ENCODE data around the gene CXCL10.
"Not testable (repeated sequence)": the region's sequence is repeated elsewhere in the genome, so short reads cannot be mapped to it uniquely, and the experiment has no call there.

CXCL10 gene

GRCh38 chr4:76053730-76054129, 30.4 kb upstream of the CXCL10 start:
- Histone ChIP-seq H3K36me3 (ENCODE audit: control insufficient read depth in 1 of 2, insufficient read depth in 2 of 2, low read length in 2 of 2) (no peaks in the 10 kb centered on the region), H3K27ac (ENCODE audit: low read length) (no peak overlapping the region), H3K9me3 (ENCODE audit: control insufficient read depth in 1 of 2, low read length in 2 of 2) (no peaks in the 10 kb centered on the region), H3K4me3 (ENCODE audit: low read depth in 1 of 2, low read length in 2 of 2) (no peak overlapping the region), H3K27me3 (ENCODE audit: low read depth, low read length) (no peaks in the 10 kb centered on the region), H3K4me1 (ENCODE audit: control insufficient read depth in 1 of 2, insufficient read depth in 2 of 2, low read length in 2 of 2) (no peaks in the 10 kb centered on the region)

- H3K36me3 ChIP-seq (ENCODE audit: control insufficient read depth in 1 of 2, insufficient read depth in 2 of 2, low read length in 2 of 2) = not testable (repeated sequence)
These were observed 27.3 kb upstream of the CXCL10 start for GRCh38 chr4:76050560-76051050.

GRCh38 chr4:76049860-76050416, 26.6 kb upstream of the CXCL10 start:
- not testable (repeated sequence) for H3K36me3 ChIP-seq (ENCODE audit: control insufficient read depth in 1 of 2, insufficient read depth in 2 of 2, low read length in 2 of 2)

More at GRCh38 chr4:76050560-76051050, 27.3 kb upstream of the CXCL10 start:
- H3K9me3 ChIP-seq (ENCODE audit: control insufficient read depth in 1 of 2, low read length in 2 of 2); H3K4me1 ChIP-seq (ENCODE audit: control insufficient read depth in 1 of 2, insufficient read depth in 2 of 2, low read length in 2 of 2); H3K4me3 ChIP-seq (ENCODE audit: low read depth in 1 of 2, low read length in 2 of 2); H3K27ac ChIP-seq (ENCODE audit: low read length); H3K27me3 ChIP-seq (ENCODE audit: low read depth, low read length): not testable (repeated sequence)

GRCh38 chr4:76044686-76045085, 21.4 kb upstream of the CXCL10 start:
- H3K27me3 ChIP-seq (ENCODE audit: low read depth, low read length) = not testable (repeated sequence)

More at GRCh38 chr4:76049860-76050416, 26.6 kb upstream of the CXCL10 start:
- not testable (repeated sequence) for H3K4me3 ChIP-seq (ENCODE audit: low read depth in 1 of 2, low read length in 2 of 2); H3K9me3 ChIP-seq (ENCODE audit: control insufficient read depth in 1 of 2, low read length in 2 of 2); H3K27ac ChIP-seq (ENCODE audit: low read length); H3K27me3 ChIP-seq (ENCODE audit: low read depth, low read length); H3K4me1 ChIP-seq (ENCODE audit: control insufficient read depth in 1 of 2, insufficient read depth in 2 of 2, low read length in 2 of 2)

GRCh38 chr4:76043306-76043705, 20.0 kb upstream of the CXCL10 start:
- not testable (repeated sequence) for H3K27ac ChIP-seq (ENCODE audit: low read length)

More at GRCh38 chr4:76044686-76045085, 21.4 kb upstream of the CXCL10 start:
- H3K4me3 ChIP-seq (ENCODE audit: low read depth in 1 of 2, low read length in 2 of 2); H3K27ac ChIP-seq (ENCODE audit: low read length); H3K36me3 ChIP-seq (ENCODE audit: control insufficient read depth in 1 of 2, insufficient read depth in 2 of 2, low read length in 2 of 2); H3K4me1 ChIP-seq (ENCODE audit: control insufficient read depth in 1 of 2, insufficient read depth in 2 of 2, low read length in 2 of 2); H3K9me3 ChIP-seq (ENCODE audit: control insufficient read depth in 1 of 2, low read length in 2 of 2): not testable (repeated sequence)

GRCh38 chr4:76042241-76042998, 19.1 kb upstream of the CXCL10 start:
- H3K4me1 ChIP-seq (ENCODE audit: control insufficient read depth in 1 of 2, insufficient read depth in 2 of 2, low read length in 2 of 2); H3K4me3 ChIP-seq (ENCODE audit: low read depth in 1 of 2, low read length in 2 of 2); H3K9me3 ChIP-seq (ENCODE audit: control insufficient read depth in 1 of 2, low read length in 2 of 2); H3K36me3 ChIP-seq (ENCODE audit: control insufficient read depth in 1 of 2, insufficient read depth in 2 of 2, low read length in 2 of 2); H3K27me3 ChIP-seq (ENCODE audit: low read depth, low read length); H3K27ac ChIP-seq (ENCODE audit: low read length): not testable (repeated sequence)

More at GRCh38 chr4:76043306-76043705, 20.0 kb upstream of the CXCL10 start:
- not testable (repeated sequence) for H3K4me1 ChIP-seq (ENCODE audit: control insufficient read depth in 1 of 2, insufficient read depth in 2 of 2, low read length in 2 of 2); H3K4me3 ChIP-seq (ENCODE audit: low read depth in 1 of 2, low read length in 2 of 2); H3K36me3 ChIP-seq (ENCODE audit: control insufficient read depth in 1 of 2, insufficient read depth in 2 of 2, low read length in 2 of 2); H3K27me3 ChIP-seq (ENCODE audit: low read depth, low read length); H3K9me3 ChIP-seq (ENCODE audit: control insufficient read depth in 1 of 2, low read length in 2 of 2)

- no peaks in the 10 kb centered on the region for H3K4me1 ChIP-seq (ENCODE audit: control insufficient read depth in 1 of 2, insufficient read depth in 2 of 2, low read length in 2 of 2)
- no peaks in the 10 kb centered on the region for H3K36me3 ChIP-seq (ENCODE audit: control insufficient read depth in 1 of 2, insufficient read depth in 2 of 2, low read length in 2 of 2)
- no peak overlapping the region for H3K4me3 ChIP-seq (ENCODE audit: low read depth in 1 of 2, low read length in 2 of 2)
- H3K27ac ChIP-seq (ENCODE audit: low read length) = no peak overlapping the region
- no peaks in the 10 kb centered on the region for H3K9me3 ChIP-seq (ENCODE audit: control insufficient read depth in 1 of 2, low read length in 2 of 2)
- H3K27me3 ChIP-seq (ENCODE audit: low read depth, low read length) = no peaks in the 10 kb centered on the region
These were observed 13.6 kb upstream of the CXCL10 start for GRCh38 chr4:76036855-76037254.

- H3K4me3 ChIP-seq (ENCODE audit: low read depth in 1 of 2, low read length in 2 of 2) = no peak within 1 kb of the TSS
- no peak within 1 kb of the TSS for H3K27ac ChIP-seq (ENCODE audit: low read length)
- H3K9me3 ChIP-seq (ENCODE audit: control insufficient read depth in 1 of 2, low read length in 2 of 2) = no peaks in the 10 kb centered on the region
- no peaks in the 10 kb centered on the region for H3K27me3 ChIP-seq (ENCODE audit: low read depth, low read length)
- H3K4me1 ChIP-seq (ENCODE audit: control insufficient read depth in 1 of 2, insufficient read depth in 2 of 2, low read length in 2 of 2) = no peaks in the 10 kb centered on the region
- no peaks in the 10 kb centered on the region for H3K36me3 ChIP-seq (ENCODE audit: control insufficient read depth in 1 of 2, insufficient read depth in 2 of 2, low read length in 2 of 2)
These were observed 12.6 kb upstream of the CXCL10 start, which contains the start of gene CXCL11 for GRCh38 chr4:76035799-76036380. Gene CXCL11, minus strand, starts transcription at chr4:76036070. Its CDS starts 83 bp downstream, at chr4:76035987.

GRCh38 chr4:76035141-76035540, 11.8 kb upstream of the CXCL10 start:
- H3K4me3 ChIP-seq (ENCODE audit: low read depth in 1 of 2, low read length in 2 of 2) = no peak overlapping the region
- no peaks in the 10 kb centered on the region for H3K9me3 ChIP-seq (ENCODE audit: control insufficient read depth in 1 of 2, low read length in 2 of 2)
- H3K27ac ChIP-seq (ENCODE audit: low read length) = no peak overlapping the region
- no peaks in the 10 kb centered on the region for H3K4me1 ChIP-seq (ENCODE audit: control insufficient read depth in 1 of 2, insufficient read depth in 2 of 2, low read length in 2 of 2)
- H3K27me3 ChIP-seq (ENCODE audit: low read depth, low read length) = no peaks in the 10 kb centered on the region
- no peaks in the 10 kb centered on the region for H3K36me3 ChIP-seq (ENCODE audit: control insufficient read depth in 1 of 2, insufficient read depth in 2 of 2, low read length in 2 of 2)

- H3K9me3 ChIP-seq (ENCODE audit: control insufficient read depth in 1 of 2, low read length in 2 of 2) = no peaks in the 10 kb centered on the region
- H3K36me3 ChIP-seq (ENCODE audit: control insufficient read depth in 1 of 2, insufficient read depth in 2 of 2, low read length in 2 of 2) = no peaks in the 10 kb centered on the region
- H3K4me1 ChIP-seq (ENCODE audit: control insufficient read depth in 1 of 2, insufficient read depth in 2 of 2, low read length in 2 of 2) = peaks cover 0 to 4% of the 10 kb centered on the region in 2 donors
- H3K4me3 ChIP-seq (ENCODE audit: low read depth in 1 of 2, low read length in 2 of 2) = no peak overlapping the region
- no peak overlapping the region for H3K27ac ChIP-seq (ENCODE audit: low read length)
- no peaks in the 10 kb centered on the region for H3K27me3 ChIP-seq (ENCODE audit: low read depth, low read length)
These were observed 6.0 kb upstream of the CXCL10 start for GRCh38 chr4:76029300-76029699.

GRCh38 chr4:76028350-76028765, 5.1 kb upstream of the CXCL10 start:
- Histone ChIP-seq H3K36me3 (ENCODE audit: control insufficient read depth in 1 of 2, insufficient read depth in 2 of 2, low read length in 2 of 2) (no peaks in the 10 kb centered on the region), H3K27me3 (ENCODE audit: low read depth, low read length) (no peaks in the 10 kb centered on the region), H3K9me3 (ENCODE audit: control insufficient read depth in 1 of 2, low read length in 2 of 2) (no peaks in the 10 kb centered on the region), H3K4me1 (ENCODE audit: control insufficient read depth in 1 of 2, insufficient read depth in 2 of 2, low read length in 2 of 2) (peaks cover 4 to 5% of the 10 kb centered on the region in 2 donors), H3K4me3 (ENCODE audit: low read depth in 1 of 2, low read length in 2 of 2) (peak overlapping the region; percentile 37 to 58), H3K27ac (ENCODE audit: low read length) (no peak overlapping the region)
